Fibroblast of mammary gland (primary cell): Measurements from ENCODE around the gene STH.

Source experiments
- DNase-seq: peaks from one replicate; pipeline ENCODE4 v3.0.0-alpha.2; 2010; ENCODE audit warnings: low read depth
- H3K4me3 ChIP-seq: 2 replicates; pipeline ENCODE4 v1.5.1; 2011; ENCODE audit warnings: low read depth, mild to moderate bottlenecking, low read length, moderate library complexity; ENCODE audit not compliant: control insufficient read depth
- TF ChIP-seq, protein P1 (sequence below): conservative IDR thresholded peaks from 2 replicates; pipeline ENCODE4 v1.5.1; 2011; ENCODE audit warnings: low read depth, low read length, inconsistent platforms; ENCODE audit not compliant: control insufficient read depth, insufficient read depth

The STH gene

DNA sequence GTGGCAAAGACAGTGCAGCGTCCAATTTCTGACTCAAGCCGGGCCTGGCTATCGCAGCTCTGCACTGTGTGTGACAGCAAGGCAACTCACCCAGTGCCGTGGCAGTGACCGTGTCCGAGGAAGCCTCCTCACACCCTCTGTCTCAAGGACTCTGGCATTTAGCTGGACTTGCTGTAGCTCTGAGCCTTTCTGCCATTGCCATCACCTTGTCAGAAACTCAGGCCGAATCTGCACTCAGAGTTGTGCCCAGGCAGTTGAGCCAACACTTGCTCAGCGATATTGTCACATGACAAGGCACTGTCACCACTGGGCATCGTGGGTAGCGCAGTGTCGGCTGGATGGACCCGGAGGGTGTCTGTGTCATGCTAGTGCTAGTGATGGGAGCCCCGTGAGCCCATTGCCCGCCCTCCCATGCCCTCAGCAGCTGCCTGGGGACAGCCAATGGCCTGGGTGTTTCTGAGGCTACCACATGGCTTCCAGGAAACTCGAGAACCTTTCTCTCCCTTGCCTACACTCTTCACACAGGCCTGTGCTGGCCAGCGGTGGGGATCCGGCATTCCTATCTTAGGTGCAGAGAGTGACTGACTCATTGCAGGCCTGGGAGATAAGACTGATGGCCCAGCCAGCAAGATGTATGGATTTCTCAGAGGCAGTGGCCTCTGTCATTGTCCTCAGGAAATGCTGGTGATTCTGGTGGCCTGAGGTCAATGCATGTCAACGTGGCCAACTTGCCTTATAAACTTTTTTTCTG, 22.1 kb upstream of the STH start:
- TF ChIP-seq, protein P1, sequence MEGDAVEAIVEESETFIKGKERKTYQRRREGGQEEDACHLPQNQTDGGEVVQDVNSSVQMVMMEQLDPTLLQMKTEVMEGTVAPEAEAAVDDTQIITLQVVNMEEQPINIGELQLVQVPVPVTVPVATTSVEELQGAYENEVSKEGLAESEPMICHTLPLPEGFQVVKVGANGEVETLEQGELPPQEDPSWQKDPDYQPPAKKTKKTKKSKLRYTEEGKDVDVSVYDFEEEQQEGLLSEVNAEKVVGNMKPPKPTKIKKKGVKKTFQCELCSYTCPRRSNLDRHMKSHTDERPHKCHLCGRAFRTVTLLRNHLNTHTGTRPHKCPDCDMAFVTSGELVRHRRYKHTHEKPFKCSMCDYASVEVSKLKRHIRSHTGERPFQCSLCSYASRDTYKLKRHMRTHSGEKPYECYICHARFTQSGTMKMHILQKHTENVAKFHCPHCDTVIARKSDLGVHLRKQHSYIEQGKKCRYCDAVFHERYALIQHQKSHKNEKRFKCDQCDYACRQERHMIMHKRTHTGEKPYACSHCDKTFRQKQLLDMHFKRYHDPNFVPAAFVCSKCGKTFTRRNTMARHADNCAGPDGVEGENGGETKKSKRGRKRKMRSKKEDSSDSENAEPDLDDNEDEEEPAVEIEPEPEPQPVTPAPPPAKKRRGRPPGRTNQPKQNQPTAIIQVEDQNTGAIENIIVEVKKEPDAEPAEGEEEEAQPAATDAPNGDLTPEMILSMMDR = no peak
- no peak for DNase-seq
- H3K4me3 ChIP-seq = no peak overlapping the region

DNA sequence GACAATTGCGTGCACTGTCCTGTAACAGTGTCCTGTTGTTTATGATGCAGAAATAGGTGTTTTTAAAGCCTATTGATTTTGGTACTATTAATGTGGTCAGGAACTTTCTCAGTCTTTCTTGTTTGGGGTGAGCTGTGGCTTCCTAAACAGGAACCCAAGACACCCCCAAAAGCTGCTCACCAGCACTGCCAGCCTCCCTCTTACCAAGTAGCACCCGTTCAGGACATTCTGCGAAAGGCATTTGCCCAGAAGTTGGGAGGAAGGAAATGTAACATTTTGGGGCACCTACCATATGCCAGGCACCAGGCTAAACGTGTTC, 21.6 kb upstream of the STH start:
- TF ChIP-seq, protein P1 = no peak
- H3K4me3 ChIP-seq = no peak overlapping the region
- DNase-seq = no peak

- DNase-seq = no peak
- TF ChIP-seq, protein P1 = no peak
These were observed 20.9 kb upstream of the STH start for GRCh38 chr17:45977976-45978626.

DNA sequence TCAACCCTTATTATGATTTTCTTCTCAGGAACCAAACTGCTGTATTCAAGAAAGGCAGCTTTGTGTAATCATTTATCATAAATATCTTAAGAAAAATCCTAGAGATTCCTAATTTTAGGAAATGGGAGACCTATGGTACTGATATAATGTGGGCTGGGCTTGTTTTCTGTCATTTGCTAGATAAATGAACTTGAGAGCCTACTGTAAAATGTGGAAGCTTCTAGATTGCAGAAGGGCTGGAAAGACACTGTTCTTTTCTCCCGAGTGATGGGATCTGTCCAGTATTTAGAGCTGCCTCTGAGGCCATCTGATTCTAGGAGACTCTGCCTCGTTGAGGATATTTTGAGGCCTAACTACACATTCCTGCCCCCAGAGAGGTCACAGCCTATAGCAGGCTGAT, 19.9 kb upstream of the STH start:
- no peak for DNase-seq
- H3K4me3 ChIP-seq = no peak overlapping the region
- TF ChIP-seq, protein P1 = no peak

More at GRCh38 chr17:45977976-45978626, 20.9 kb upstream of the STH start:
- H3K4me3 ChIP-seq = no peak overlapping the region

DNA sequence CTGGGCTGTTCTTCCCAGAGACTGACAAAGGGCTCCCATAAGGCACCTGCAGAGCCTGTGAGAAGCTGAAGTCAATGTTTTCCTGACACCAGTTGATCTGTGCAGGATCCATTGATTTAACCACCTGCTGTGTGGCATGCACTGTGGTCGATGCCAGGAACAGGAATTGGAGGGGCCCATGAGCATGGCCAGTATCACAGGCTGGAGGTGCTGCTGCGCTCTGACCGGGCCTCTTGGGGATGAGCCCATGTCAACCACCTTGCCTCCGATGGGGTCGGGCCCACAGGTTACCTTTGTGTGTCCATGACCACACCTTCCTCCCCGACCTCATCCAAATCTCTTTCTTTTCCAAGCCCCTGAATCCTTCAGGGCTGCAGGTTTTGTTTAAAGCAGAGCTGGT, 18.2 kb upstream of the STH start:
- DNase-seq = no peak
- TF ChIP-seq, protein P1 = no peak
- no peak overlapping the region for H3K4me3 ChIP-seq

DNA sequence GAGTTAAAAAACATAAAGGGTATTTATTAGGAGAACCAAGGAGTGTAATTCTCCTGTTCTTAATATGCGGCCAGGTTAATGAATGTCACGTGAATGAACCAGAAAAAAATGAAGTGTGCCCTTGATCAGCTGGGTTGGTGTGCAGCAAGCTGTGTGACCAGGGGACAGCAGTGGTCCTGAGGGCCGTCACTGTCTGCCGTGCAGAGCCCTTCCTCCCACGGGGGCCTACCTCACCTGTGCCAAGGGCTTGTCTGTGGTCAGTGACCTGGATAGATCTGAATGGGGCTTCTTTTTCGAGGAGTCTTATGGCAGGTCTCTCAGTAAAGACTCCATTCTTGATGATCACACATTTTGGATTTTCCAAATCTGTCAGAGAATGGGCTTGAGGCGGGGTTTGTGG, 17.7 kb upstream of the STH start:
- no peak for DNase-seq

More for the DNA sequence above, 17.7 kb upstream of the STH start:
- TF ChIP-seq, protein P1 = no peak
- H3K4me3 ChIP-seq = no peak overlapping the region
